H1 (cell line): ENCODE data around the gene CFAP61. TPM values are rescaled to one million over a fixed set of nuclear protein-coding genes. Genes with fewer than 3 reads are reported as not detected.

Experiments
- CTCF ChIA-PET: fragments of 300-600 bp; sonication (Branson Sonifier 250); formaldehyde crosslinking; loops from one replicate; lab custom pipeline; 2021; ENCODE audit not compliant: partially characterized antibody; lab: Charles Lee
- POLR2A ChIA-PET: fragments of 300-600 bp; sonication (Branson Sonifier 250); formaldehyde crosslinking; loops from one replicate; lab custom pipeline; 2021; ENCODE audit warnings: inconsistent platforms; ENCODE audit not compliant: partially characterized antibody; lab: Charles Lee
- DNase-seq, 2 experiments: peaks; one replicate each; pipeline versions ENCODE4 v3.0.0 to v3.0.0-alpha.2; 2010 to 2022; ENCODE audit warnings: low spot score in 2 of 2, low read depth in 1 of 2, mixed read lengths in 1 of 2
- FAIRE-seq: peaks from 2 replicates; lab custom pipeline; 2011; peaks lifted over from hg19 to GRCh38; lab: Jason Lieb, UNC
- H2AFZ ChIP-seq: 2 replicates; pipeline ENCODE4 v1.8.1; 2012; ENCODE audit warnings: low read length, inconsistent platforms
- H2AK5ac ChIP-seq: 2 replicates; pipeline ENCODE4 v1.6.1; 2013; ENCODE audit warnings: low read depth, low read length
- H2BK120ac ChIP-seq: replicated peaks from 2 replicates; pipeline ENCODE3; 2013; ENCODE audit warnings: low read depth, low read length, inconsistent platforms
- H2BK12ac ChIP-seq: 2 replicates; pipeline ENCODE4 v1.6.1; 2013; ENCODE audit warnings: low read depth, low read length
- H2BK15ac ChIP-seq: 2 replicates; pipeline ENCODE4 v1.6.1; 2013; ENCODE audit warnings: low read length
- H2BK20ac ChIP-seq: 2 replicates; pipeline ENCODE4 v1.6.1; 2013; ENCODE audit warnings: low read length
- H2BK5ac ChIP-seq: 2 replicates; pipeline ENCODE4 v1.6.1; 2013; ENCODE audit warnings: low read depth, low read length
- H3K14ac ChIP-seq: 2 replicates; pipeline ENCODE4 v1.6.1; 2013; ENCODE audit warnings: inconsistent platforms; ENCODE audit not compliant: insufficient read length
- H3K18ac ChIP-seq: 2 replicates; pipeline ENCODE4 v1.6.1; 2013; ENCODE audit warnings: low read length; ENCODE audit errors: extremely low read depth
- H3K23ac ChIP-seq: 2 replicates; pipeline ENCODE4 v1.6.1; 2013; ENCODE audit warnings: inconsistent platforms; ENCODE audit not compliant: insufficient read length
- H3K23me2 ChIP-seq: 2 replicates; pipeline ENCODE4 v1.6.1; 2013; ENCODE audit warnings: low read depth, low read length
- H3K27ac ChIP-seq: 2 replicates; pipeline ENCODE4 v1.6.1; 2011; ENCODE audit warnings: low read depth, low read length, inconsistent platforms
- H3K27me3 ChIP-seq, 4 experiments: replicated peaks in 1 of 4; 1 replicate in 1 of 4; 2 replicates in 3 of 4; pipeline versions ENCODE4 v1.6.1 to v1.8.1; 2011 to 2013; ENCODE audit warnings: low read length in 3 of 4, mild to moderate bottlenecking in 3 of 4, inconsistent platforms in 2 of 4, mixed read lengths in 2 of 4, moderate library complexity in 1 of 4; ENCODE audit not compliant: control insufficient read depth in 3 of 4, insufficient read depth in 3 of 4; ENCODE audit errors: extremely low read depth in 1 of 4
- H3K36me3 ChIP-seq, 4 experiments: 2 replicates each; pipeline versions ENCODE4 v1.6.1 to v1.8.1; 2011 to 2013; ENCODE audit warnings: mild to moderate bottlenecking in 4 of 4, low read length in 3 of 4, moderate library complexity in 2 of 4, control low read depth in 1 of 4, inconsistent platforms in 1 of 4; ENCODE audit not compliant: insufficient read depth in 4 of 4, control insufficient read depth in 2 of 4
- H3K4ac ChIP-seq: replicated peaks from 2 replicates; pipeline ENCODE3; 2013; ENCODE audit warnings: low read length, low read depth, mixed read lengths, inconsistent platforms; ENCODE audit not compliant: insufficient read length
- H3K4me1 ChIP-seq, 4 experiments: replicated peaks in 1 of 4; 1 replicate in 1 of 4; 2 replicates in 3 of 4; pipeline versions ENCODE4 v1.6.1 to v1.8.1; 2011 to 2013; ENCODE audit warnings: low read length in 3 of 4, inconsistent platforms in 2 of 4, mixed read lengths in 1 of 4; ENCODE audit not compliant: insufficient read depth in 4 of 4, control insufficient read depth in 3 of 4
- H3K4me2 ChIP-seq, 2 experiments: 2 replicates each; pipeline versions ENCODE4 v1.6.1 to v1.8.1; 2011 to 2013; ENCODE audit warnings: low read depth in 2 of 2, low read length in 2 of 2, control low read depth in 1 of 2, inconsistent platforms in 1 of 2, mild to moderate bottlenecking in 1 of 2; ENCODE audit not compliant: insufficient read depth in 1 of 2
- H3K4me3 ChIP-seq, 4 experiments: fragments of 200-600, 300-600 bp in 1 of 4; sonication (generic), shearing (Covaris generic), sonication (Bioruptor Twin) in 1 of 4; 2 replicates each; pipeline versions ENCODE4 v1.5.1 to v1.8.1; 2011 to 2016; ENCODE audit warnings: low read length in 4 of 4, low read depth in 3 of 4, control low read depth in 2 of 4, inconsistent platforms in 2 of 4, mild to moderate bottlenecking in 2 of 4, mixed read lengths in 1 of 4, moderate library complexity in 1 of 4; ENCODE audit not compliant: insufficient read depth in 2 of 4; ENCODE audit errors: extremely low read depth in 1 of 4
- H3K56ac ChIP-seq: replicated peaks from 2 replicates; pipeline ENCODE3; 2013; ENCODE audit warnings: low read depth, mild to moderate bottlenecking, mixed read lengths, low read length, inconsistent platforms; ENCODE audit not compliant: insufficient read length
- H3K79me1 ChIP-seq: 2 replicates; pipeline ENCODE4 v1.6.1; 2013; ENCODE audit warnings: low read depth, low read length, control low read depth
- H3K79me2 ChIP-seq, 2 experiments: 2 replicates each; pipeline versions ENCODE4 v1.6.1 to v1.8.1; 2012 to 2013; ENCODE audit warnings: low read length in 2 of 2, mild to moderate bottlenecking in 2 of 2, inconsistent platforms in 1 of 2; ENCODE audit not compliant: insufficient read depth in 2 of 2, control insufficient read depth in 1 of 2
- H3K9ac ChIP-seq, 4 experiments: replicated peaks in 1 of 4; 1 replicate in 1 of 4; 2 replicates in 3 of 4; pipeline versions ENCODE4 v1.6.1 to v1.8.1; 2011 to 2013; ENCODE audit warnings: low read depth in 3 of 4, low read length in 3 of 4, control low read depth in 2 of 4, mild to moderate bottlenecking in 2 of 4, moderate library complexity in 2 of 4, inconsistent platforms in 1 of 4; ENCODE audit errors: extremely low read depth in 1 of 4
- H3K9me3 ChIP-seq, 2 experiments: 2 replicates each; pipeline versions ENCODE4 v1.6.1 to v1.8.1; 2012 to 2013; ENCODE audit warnings: mild to moderate bottlenecking in 2 of 2, moderate library complexity in 2 of 2, control low read depth in 1 of 2, inconsistent platforms in 1 of 2, low read depth in 1 of 2, low read length in 1 of 2, mixed read lengths in 1 of 2; ENCODE audit not compliant: insufficient read depth in 2 of 2
- H4K20me1 ChIP-seq, 2 experiments: replicated peaks in 1 of 2; 2 replicates each; pipeline versions ENCODE3 to v1.8.1; 2011 to 2013; ENCODE audit warnings: inconsistent platforms in 2 of 2, low read length in 2 of 2, mild to moderate bottlenecking in 1 of 2; ENCODE audit not compliant: insufficient read depth in 2 of 2, control insufficient read depth in 1 of 2
- H4K5ac ChIP-seq: 2 replicates; pipeline ENCODE4 v1.6.1; 2013; ENCODE audit warnings: low read length, low read depth, mixed read lengths, inconsistent platforms; ENCODE audit not compliant: insufficient read length
- H4K8ac ChIP-seq: 2 replicates; pipeline ENCODE4 v1.8.0; 2013; ENCODE audit warnings: mild to moderate bottlenecking, moderate library complexity, low read length, inconsistent platforms; ENCODE audit not compliant: insufficient read depth; ENCODE audit errors: extremely low read depth
- H4K91ac ChIP-seq: replicated peaks from 2 replicates; pipeline ENCODE3; 2013; ENCODE audit warnings: low read length, mixed read lengths, inconsistent platforms; ENCODE audit not compliant: insufficient read length
- ASH2L ChIP-seq: fragments of 200-600, 300-600 bp; sonication (generic); IDR thresholded peaks from one replicate; pipeline ENCODE4 v1.7.1; 2017; ENCODE audit warnings: low read length
- ATF2 ChIP-seq: IDR thresholded peaks from 2 replicates; pipeline ENCODE4 v1.6.1; 2012; ENCODE audit warnings: low read length, inconsistent platforms
- BACH1 ChIP-seq: IDR thresholded peaks from 2 replicates; pipeline ENCODE4 v1.6.1; 2012; ENCODE audit warnings: low read length, improper control_type of control experiment
- CREB1 ChIP-seq: IDR thresholded peaks from 2 replicates; pipeline ENCODE4 v1.6.1; 2012; ENCODE audit warnings: inconsistent platforms
- KDM5A ChIP-seq: fragments of 200-600 bp; IDR thresholded peaks from 2 replicates; pipeline ENCODE4 v1.7.1; 2012; ENCODE audit warnings: mild to moderate bottlenecking, low read length, inconsistent platforms, mixed read lengths
- POU5F1 ChIP-seq: IDR thresholded peaks from 2 replicates; pipeline ENCODE4 v1.6.1; 2011; ENCODE audit warnings: low read depth, mild to moderate bottlenecking, low read length, moderate library complexity
- SIX5 ChIP-seq: IDR thresholded peaks from 2 replicates; pipeline ENCODE4 v1.6.1; 2011; ENCODE audit warnings: mild to moderate bottlenecking, low read depth, low read length
- SP1 ChIP-seq: IDR thresholded peaks from 2 replicates; pipeline ENCODE4 v1.6.1; 2011; ENCODE audit warnings: low read depth, low read length
- SP4 ChIP-seq: IDR thresholded peaks from 2 replicates; pipeline ENCODE4 v1.6.1; 2012; ENCODE audit warnings: low read length, inconsistent platforms
- TCF12 ChIP-seq: IDR thresholded peaks from 2 replicates; pipeline ENCODE4 v1.6.1; 2011; ENCODE audit warnings: low read depth, mild to moderate bottlenecking, low read length
- YY1 ChIP-seq: IDR thresholded peaks from 2 replicates; pipeline ENCODE4 v1.6.1; 2011; ENCODE audit warnings: low read depth, mild to moderate bottlenecking, low read length
- WGBS, 2 experiments: shearing (Covaris generic) in 1 of 2; methylation state at CpG; one replicate each; pipeline versions ENCODE4 v1.1.6 to v1.1.7; 2013 to 2015; ENCODE audit warnings: low lambda C conversion rate in 2 of 2, mixed read lengths in 2 of 2, inconsistent platforms in 1 of 2, low coverage in 1 of 2, missing lambda C conversion rate in 1 of 2; ENCODE audit not compliant: insufficient replicate concordance in 2 of 2, insufficient coverage in 1 of 2, insufficient read length in 1 of 2; ENCODE audit errors: extremely low coverage in 1 of 2, missing lambda C conversion rate in 1 of 2; 5-methylcytosine and 5-hydroxymethylcytosine counted together
- polyA plus RNA-seq, 7 experiments: library from polyadenylated mRNA; depleted of rRNA in 3 of 7; stranded (reverse) in 5 of 7; unstranded in 2 of 7; fragments of >200 nt in 5 of 7; fragments of 200-250 nt in 2 of 7; gene quantifications; 1 replicate in 5 of 7; 2 replicates in 1 of 7; 4 replicates in 1 of 7; pipeline versions ENCODE4 v1.2.1 to v1.2.3, GENCODE V29; 2011 to 2013; ENCODE audit warnings: missing spikeins in 2 of 7, mixed read lengths in 2 of 7
- total RNA-seq: library from RNA; stranded (reverse); fragmentation: NEBNext Ultra II Directional; extraction: Animal tissue kit (Norgen Biotek cat#: 25700); gene quantifications from 2 replicates; pipeline ENCODE4 v1.2.1, GENCODE V29; 2021
- TF ChIP-seq, protein P1 (sequence below): IDR thresholded peaks from 2 replicates; pipeline ENCODE4 v1.6.1; 2012; ENCODE audit warnings: inconsistent platforms

CFAP61 gene
- total and polyA plus RNA-seq, 2 of the 8 experiments (the other 6 are each of a cell fraction or from before 2014, with no cell fraction given) = 0.29 to 0.61 TPM

DNA sequence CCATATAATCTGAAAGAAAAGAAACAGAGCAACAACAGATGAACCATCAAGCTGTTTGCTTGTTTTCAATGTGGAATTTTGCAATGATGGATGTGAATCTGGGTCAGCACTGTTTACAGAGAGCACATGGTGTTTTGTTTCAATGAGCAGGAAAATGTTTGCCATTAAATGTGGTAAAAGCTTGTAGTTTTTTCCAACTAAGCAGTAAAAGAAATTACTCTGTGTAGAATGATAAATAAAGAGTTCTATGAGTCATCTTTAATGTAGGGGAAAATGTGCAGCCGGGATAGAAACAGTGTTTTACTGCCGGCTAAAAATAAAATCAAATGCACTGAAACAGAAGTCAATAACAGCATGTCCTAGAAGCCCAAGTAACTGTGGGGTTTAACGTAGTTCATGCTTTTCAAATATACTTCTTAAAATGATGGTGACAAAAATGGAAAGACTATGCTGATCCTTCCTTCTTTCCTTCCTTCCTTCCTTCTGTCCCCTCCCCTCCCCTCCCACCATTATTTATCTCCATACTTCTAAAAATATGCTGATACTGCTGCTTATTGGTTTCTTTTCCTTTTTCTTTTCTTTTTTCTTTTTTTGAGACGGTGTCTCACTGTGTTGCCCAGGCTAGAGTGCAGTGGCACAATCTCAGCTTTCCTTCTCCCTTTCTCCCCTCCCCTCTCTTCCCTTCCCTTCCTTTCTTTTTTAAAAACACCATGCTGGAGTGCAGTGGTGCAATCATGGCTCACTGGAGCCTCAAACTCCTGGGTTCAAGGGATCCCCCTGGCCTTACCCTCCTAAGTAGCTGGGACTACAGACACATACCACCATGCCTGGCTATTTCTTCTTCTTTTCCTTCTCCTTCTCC is 41.5 kb upstream of the CFAP61 start:
- no peaks in the 10 kb centered on the region; a peak in 1 of 7 replicates for H3K4me1 ChIP-seq
- H2AFZ ChIP-seq = peak overlapping the region; percentile 67; the same call in 1 of the 2 replicates
- no peak overlapping the region for H3K4me2 ChIP-seq
- no peak overlapping the region for H3K56ac ChIP-seq
- H2BK12ac ChIP-seq = no peak overlapping the region; the same call in 1 of the 2 replicates
- H3K23ac ChIP-seq = no peak overlapping the region
- H4K20me1 ChIP-seq = no peaks in the 10 kb centered on the region
- no peak overlapping the region for H4K91ac ChIP-seq
- H3K14ac ChIP-seq = no peak overlapping the region
- no peaks in the 10 kb centered on the region for H3K79me1 ChIP-seq
- no peak overlapping the region for H2BK15ac ChIP-seq
- no peak overlapping the region for H2BK5ac ChIP-seq
- DNase-seq (no peak), FAIRE-seq (no peak)
- WGBS, 2 experiments = 80% methylated on average over 4 of the region's 4 CpGs; no CpG with 5 or more reads in 1 of the 2 experiments
- H2BK20ac ChIP-seq = no peak overlapping the region
- H3K9ac ChIP-seq = no peak overlapping the region
- no peaks in the 10 kb centered on the region for H3K79me2 ChIP-seq
- H3K27ac ChIP-seq = no peak overlapping the region
- H3K27me3 ChIP-seq = no peaks in the 10 kb centered on the region
- no peak overlapping the region for H4K8ac ChIP-seq
- ChIA-PET POLR2A (no interaction called here), CTCF (interaction anchor here (1.0 to 2.6 kb wide), 4 partner anchors 17 to 227 kb away, joined by 3 to 11 read pairs (median 4); no protein-coding TSS in a partner anchor)
- no peak overlapping the region for H2AK5ac ChIP-seq
- H3K9me3 ChIP-seq = no peaks in the 10 kb centered on the region
- H2BK120ac ChIP-seq = no peak overlapping the region
- H3K23me2 ChIP-seq = no peaks in the 10 kb centered on the region
- no peak overlapping the region for H3K4me3 ChIP-seq
- no peak overlapping the region for H3K4ac ChIP-seq
- no peaks in the 10 kb centered on the region for H3K36me3 ChIP-seq
- no peak overlapping the region for H3K18ac ChIP-seq
- H4K5ac ChIP-seq = no peak overlapping the region
- TF ChIP-seq TCF12 (no peak), ATF2 (no peak), KDM5A (no peak), SIX5 (no peak), SP1 (no peak), SP4 (no peak), POU5F1 (no peak), ASH2L (no peak), BACH1 (no peak), CREB1 (no peak), YY1 (no peak)
- TF ChIP-seq, protein P1, sequence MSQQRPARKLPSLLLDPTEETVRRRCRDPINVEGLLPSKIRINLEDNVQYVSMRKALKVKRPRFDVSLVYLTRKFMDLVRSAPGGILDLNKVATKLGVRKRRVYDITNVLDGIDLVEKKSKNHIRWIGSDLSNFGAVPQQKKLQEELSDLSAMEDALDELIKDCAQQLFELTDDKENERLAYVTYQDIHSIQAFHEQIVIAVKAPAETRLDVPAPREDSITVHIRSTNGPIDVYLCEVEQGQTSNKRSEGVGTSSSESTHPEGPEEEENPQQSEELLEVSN = no peak
